NCI-H2107 (cell line): Measurements from ENCODE around the gene FHOD3.
"Not testable (repeated sequence)": the region's sequence is repeated elsewhere in the genome, so short reads cannot be mapped to it uniquely, and the experiment has no call there.

Source experiments
- DNase-seq: peaks from one replicate; lab custom pipeline; 2025; lab: John Stamatoyannopoulos, UW

FHOD3 gene

GRCh38 chr18:36711014-36711725 is 413.7 kb downstream of the FHOD3 start:
- DNase-seq: no peak

GRCh38 chr18:36711813-36712444 is 414.4 kb downstream of the FHOD3 start:
- DNase-seq: no peak

GRCh38 chr18:36714476-36714875 is 417.0 kb downstream of the FHOD3 start:
- no peak for DNase-seq

- DNase-seq: no peak
These were observed 420.1 kb downstream of the FHOD3 start for GRCh38 chr18:36717422-36718110.

- no peak for DNase-seq
These were observed 421.3 kb downstream of the FHOD3 start for GRCh38 chr18:36718705-36719328.

GRCh38 chr18:36719630-36720029 is 422.1 kb downstream of the FHOD3 start:
- DNase-seq: no peak

GRCh38 chr18:36721351-36721750 is 423.8 kb downstream of the FHOD3 start:
- DNase-seq: not testable (repeated sequence)

- DNase-seq: no peak
These were observed 426.7 kb downstream of the FHOD3 start for GRCh38 chr18:36724169-36724568.

GRCh38 chr18:36724591-36725001 is 427.1 kb downstream of the FHOD3 start:
- DNase-seq: no peak

- DNase-seq: no peak
These were observed 430.8 kb downstream of the FHOD3 start for GRCh38 chr18:36728345-36728744.

GRCh38 chr18:36729197-36729596 is 431.7 kb downstream of the FHOD3 start:
- no peak for DNase-seq

GRCh38 chr18:36732264-36732663 is 434.8 kb downstream of the FHOD3 start:
- no peak for DNase-seq

- DNase-seq: no peak
These were observed 435.6 kb downstream of the FHOD3 start for GRCh38 chr18:36733150-36733549.

- DNase-seq: no peak
These were observed 437.1 kb downstream of the FHOD3 start for GRCh38 chr18:36734596-36734995.

GRCh38 chr18:36735130-36735529 is 437.6 kb downstream of the FHOD3 start:
- peak; percentile 59 for DNase-seq

GRCh38 chr18:36736094-36736493 is 438.6 kb downstream of the FHOD3 start:
- DNase-seq: no peak

- no peak for DNase-seq
These were observed 439.8 kb downstream of the FHOD3 start for GRCh38 chr18:36737316-36737715.

- no peak for DNase-seq
These were observed 446.9 kb downstream of the FHOD3 start for GRCh38 chr18:36744261-36744876.

- DNase-seq: no peak
These were observed 447.9 kb downstream of the FHOD3 start for GRCh38 chr18:36745219-36745975.

GRCh38 chr18:36752929-36753865 is 455.7 kb downstream of the FHOD3 start:
- DNase-seq: no peak
